Stomach (tissue), 9 donors: ENCODE results near the gene HOXC12. TPM values are rescaled to one million over a fixed set of nuclear protein-coding genes. Genes with fewer than 3 reads are reported as not detected.

Experiments used
- DNase-seq, 2 donors: peaks; one replicate each; pipeline versions ENCODE4 v3.0.0 to v3.0.0-alpha.2; 2013 to 2019
- H3K27ac ChIP-seq, 5 donors: fragments of 200-600 bp in 4 of 5; sonication (generic) in 4 of 5; one replicate each; pipeline ENCODE4 v1.5.1; 2013 to 2019; ENCODE audit warnings: mild to moderate bottlenecking in 1 of 5, moderate library complexity in 1 of 5
- H3K27me3 ChIP-seq, 3 donors: fragments of 200-600 bp; sonication (generic); one replicate each; pipeline ENCODE4 v1.5.1; 2017 to 2019; ENCODE audit warnings: mixed run types in 1 of 3
- H3K36me3 ChIP-seq, 4 donors: fragments of 200-600 bp; sonication (generic); 1 replicate in 3 of 4; 2 replicates in 1 of 4; pipeline ENCODE4 v1.5.1; 2016 to 2019
- H3K4me1 ChIP-seq, 4 donors: fragments of 200-600 bp; sonication (generic); one replicate each; pipeline ENCODE4 v1.5.1; 2016 to 2019
- H3K4me3 ChIP-seq, 4 donors: fragments of 200-600 bp; sonication (generic) in 3 of 4; one replicate each; pipeline ENCODE4 v1.5.1; 2016 to 2019; ENCODE audit warnings: mild to moderate bottlenecking in 1 of 4
- H3K9me3 ChIP-seq, 4 donors: fragments of 200-600 bp; sonication (generic); one replicate each; pipeline ENCODE4 v1.5.1; 2016 to 2019
- EP300 ChIP-seq: sonication (generic); formaldehyde crosslinking; IDR thresholded peaks from one replicate; pipeline ENCODE4 v1.6.1; 2017; ENCODE audit warnings: antibody characterized with exemption
- POLR2A ChIP-seq, 4 donors: fragments of 450-650 bp; IDR thresholded peaks; one replicate each; pipeline ENCODE4 v1.6.1; 2016; ENCODE audit warnings: antibody characterized with exemption in 4 of 4, control low read depth in 2 of 4, mild to moderate bottlenecking in 1 of 4, moderate library complexity in 1 of 4
- POLR2AphosphoS5 ChIP-seq, 3 donors: sonication (generic); formaldehyde crosslinking; IDR thresholded peaks; one replicate each; pipeline ENCODE4 v1.6.1; 2016; ENCODE audit warnings: antibody characterized with exemption in 3 of 3
- WGBS, 5 donors: extraction: QIAGEN DNeasy Blood & Tissue Kit in 3 of 5; methylation state at CpG; one replicate each; pipeline versions ENCODE4 v1.1.5 to v1.1.7; 2013 to 2018; 5-methylcytosine and 5-hydroxymethylcytosine counted together
- intact Hi-C: fragments of 100-400 bp; cut with DNase I; formaldehyde crosslinking; loops from one replicate; pipeline ENCODE4 v1.15.1; 2023; ENCODE audit warnings: low total_unique reads
- polyA plus RNA-seq, 3 donors: library from polyadenylated mRNA; stranded (reverse); fragments of 200-250 nt; gene quantifications; one replicate each; pipeline ENCODE4 v1.2.3, GENCODE V29; 2013
- total RNA-seq, 5 donors: library from RNA; depleted of rRNA; stranded (reverse); fragments of >200 nt; gene quantifications; one replicate each; pipeline versions ENCODE4 v1.1.0 to v1.2.3, GENCODE V29; 2014 to 2016
- TF ChIP-seq, protein P1 (sequence below), 7 experiments: fragments of 450-650 bp in 4 of 7; fragments of 200-600 bp in 3 of 7; sonication (generic) in 3 of 7; IDR thresholded peaks; one replicate each; pipeline ENCODE4 v1.5.1; 2016 to 2019; ENCODE audit warnings: antibody characterized with exemption in 7 of 7, control low read depth in 2 of 7, mild to moderate bottlenecking in 1 of 7
- donor health status: healthy with polysubstance abuse.
- donor health status: Bipolar disorder and iron deficiency.
- donor health status: healthy.

The HOXC12 gene
- total and polyA plus RNA-seq, 8 donors, result not detected

DNA sequence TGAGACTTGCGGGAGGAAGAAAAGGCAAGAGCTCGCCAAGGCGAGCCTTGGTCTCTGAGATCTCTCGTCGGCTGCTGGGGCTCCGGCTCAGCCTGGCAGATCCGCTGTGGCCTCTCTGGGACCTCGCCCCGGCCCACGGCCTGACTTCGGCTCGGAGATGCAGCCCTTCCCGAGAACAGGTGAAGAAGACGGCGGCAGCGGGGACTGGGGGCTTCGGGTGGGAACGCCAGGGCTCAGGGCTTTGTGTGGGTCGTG, 39.2 kb downstream of the HOXC12 start:
- TF ChIP-seq POLR2A (IDR thresholded peaks at IDR 0.05) (no peak), EP300 (no peak), POLR2AphosphoS5 (IDR thresholded peaks at IDR 0.05) (no peak)
- TF ChIP-seq, protein P1, sequence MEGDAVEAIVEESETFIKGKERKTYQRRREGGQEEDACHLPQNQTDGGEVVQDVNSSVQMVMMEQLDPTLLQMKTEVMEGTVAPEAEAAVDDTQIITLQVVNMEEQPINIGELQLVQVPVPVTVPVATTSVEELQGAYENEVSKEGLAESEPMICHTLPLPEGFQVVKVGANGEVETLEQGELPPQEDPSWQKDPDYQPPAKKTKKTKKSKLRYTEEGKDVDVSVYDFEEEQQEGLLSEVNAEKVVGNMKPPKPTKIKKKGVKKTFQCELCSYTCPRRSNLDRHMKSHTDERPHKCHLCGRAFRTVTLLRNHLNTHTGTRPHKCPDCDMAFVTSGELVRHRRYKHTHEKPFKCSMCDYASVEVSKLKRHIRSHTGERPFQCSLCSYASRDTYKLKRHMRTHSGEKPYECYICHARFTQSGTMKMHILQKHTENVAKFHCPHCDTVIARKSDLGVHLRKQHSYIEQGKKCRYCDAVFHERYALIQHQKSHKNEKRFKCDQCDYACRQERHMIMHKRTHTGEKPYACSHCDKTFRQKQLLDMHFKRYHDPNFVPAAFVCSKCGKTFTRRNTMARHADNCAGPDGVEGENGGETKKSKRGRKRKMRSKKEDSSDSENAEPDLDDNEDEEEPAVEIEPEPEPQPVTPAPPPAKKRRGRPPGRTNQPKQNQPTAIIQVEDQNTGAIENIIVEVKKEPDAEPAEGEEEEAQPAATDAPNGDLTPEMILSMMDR (IDR thresholded peaks at IDR 0.05), result no peak
- Histone ChIP-seq H3K4me1 (peaks cover 24 to 46% (median 43%) of the 10 kb centered on the region in 4 donors), H3K27me3 (peaks cover 82 to 100% (median 100%) of the 10 kb centered on the region in 3 donors), H3K36me3 (no peaks in the 10 kb centered on the region), H3K9me3 (no peaks in the 10 kb centered on the region), H3K27ac (no peak overlapping the region), H3K4me3 (peak overlapping the region in 1 of 4 donors; percentile 56)
- DNase-seq, result no peak
- WGBS, 5 donors, result 4 to 11% (median 7%) methylated on average over 12 to 19 of the region's 19 CpGs
- intact Hi-C loops, result no loop called here

DNA sequence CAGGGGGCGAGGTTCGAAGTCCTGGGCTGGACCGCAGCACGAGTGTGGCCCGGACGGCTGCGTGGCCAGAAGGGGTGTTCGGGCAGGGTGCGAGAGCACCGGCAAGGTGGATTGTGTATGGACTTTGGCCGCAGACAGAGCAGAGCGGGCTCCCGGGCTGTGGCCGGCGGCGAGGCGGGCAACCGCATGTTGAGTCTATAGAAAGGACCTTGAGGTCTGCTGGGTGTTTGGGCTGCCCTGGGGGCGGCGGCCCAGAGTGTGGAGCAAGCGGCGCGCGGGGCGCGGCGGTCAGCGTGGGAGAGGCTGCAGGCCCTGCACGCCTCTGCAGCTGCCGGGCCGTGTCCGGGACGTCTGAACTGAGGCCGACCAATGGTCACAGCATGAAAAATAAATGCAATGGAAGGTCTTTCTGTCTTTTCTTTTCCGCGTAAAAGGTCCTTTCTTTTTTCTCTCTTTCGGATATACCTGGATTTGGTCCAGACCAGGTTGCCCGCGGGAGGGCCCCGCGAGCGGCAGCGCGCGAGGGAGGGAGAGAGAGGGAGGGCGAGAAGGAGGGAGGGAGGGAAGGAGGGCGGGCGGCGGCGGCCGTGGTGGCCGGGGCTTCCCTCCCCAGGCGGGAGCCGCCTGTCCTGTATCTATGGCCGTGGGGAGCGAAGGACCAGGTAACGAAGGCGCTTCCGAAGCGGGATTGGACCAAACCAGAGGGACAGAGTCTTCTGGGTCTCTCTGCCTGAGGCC, 39.7 kb downstream of the HOXC12 start:
- Histone ChIP-seq H3K4me1 (peaks cover 24 to 46% (median 40%) of the 10 kb centered on the region in 4 donors), H3K4me3 (peak overlapping the region in 3 of 4 donors; percentile 42 to 56 (median 55)), H3K27ac (no peak overlapping the region), H3K36me3 (no peaks in the 10 kb centered on the region), H3K9me3 (no peaks in the 10 kb centered on the region), H3K27me3 (peaks cover 80 to 100% (median 100%) of the 10 kb centered on the region in 3 donors)
- intact Hi-C loops, result no loop called here
- TF ChIP-seq EP300 (no peak), POLR2AphosphoS5 (IDR thresholded peaks at IDR 0.05) (no peak)
- 3 to 6% (median 4%) methylated on average over 51 to 60 of the region's 60 CpGs for WGBS, 5 donors
- no peak for DNase-seq

DNA sequence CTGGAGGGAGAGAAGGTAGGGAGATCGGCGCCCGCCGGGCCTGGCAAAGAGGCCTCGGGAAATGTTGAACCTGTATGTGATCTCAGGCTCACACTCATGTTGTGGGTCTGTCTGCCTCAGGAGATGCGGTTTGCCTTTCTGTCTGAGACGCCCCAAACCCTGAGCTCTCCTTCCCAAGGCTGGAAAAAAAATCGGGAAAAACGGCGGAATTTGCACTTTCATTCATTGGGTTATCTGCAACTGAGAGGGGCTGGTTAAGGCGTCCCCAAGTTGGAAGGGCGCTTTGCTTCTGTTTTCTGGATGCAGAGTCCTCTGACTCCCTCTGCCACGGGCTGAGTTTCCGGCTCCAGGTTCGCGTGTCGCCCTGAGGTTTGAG, 40.3 kb downstream of the HOXC12 start:
- TF ChIP-seq POLR2AphosphoS5 (IDR thresholded peaks at IDR 0.05) (no peak), POLR2A (IDR thresholded peaks at IDR 0.05) (no peak), EP300 (no peak)
- TF ChIP-seq, protein P1 (IDR thresholded peaks at IDR 0.05), result no peak
- Histone ChIP-seq H3K27ac (no peak overlapping the region), H3K36me3 (no peaks in the 10 kb centered on the region), H3K4me3 (peak overlapping the region; percentile 42 to 56 (median 54)), H3K27me3 (peaks cover 78 to 100% (median 100%) of the 10 kb centered on the region in 3 donors), H3K9me3 (no peaks in the 10 kb centered on the region), H3K4me1 (peaks cover 28 to 49% (median 43%) of the 10 kb centered on the region in 4 donors)
- no peak for DNase-seq
- 5 to 7% (median 6%) methylated on average over 14 to 17 of the region's 17 CpGs for WGBS, 5 donors
- intact Hi-C loops, result no loop called here

DNA sequence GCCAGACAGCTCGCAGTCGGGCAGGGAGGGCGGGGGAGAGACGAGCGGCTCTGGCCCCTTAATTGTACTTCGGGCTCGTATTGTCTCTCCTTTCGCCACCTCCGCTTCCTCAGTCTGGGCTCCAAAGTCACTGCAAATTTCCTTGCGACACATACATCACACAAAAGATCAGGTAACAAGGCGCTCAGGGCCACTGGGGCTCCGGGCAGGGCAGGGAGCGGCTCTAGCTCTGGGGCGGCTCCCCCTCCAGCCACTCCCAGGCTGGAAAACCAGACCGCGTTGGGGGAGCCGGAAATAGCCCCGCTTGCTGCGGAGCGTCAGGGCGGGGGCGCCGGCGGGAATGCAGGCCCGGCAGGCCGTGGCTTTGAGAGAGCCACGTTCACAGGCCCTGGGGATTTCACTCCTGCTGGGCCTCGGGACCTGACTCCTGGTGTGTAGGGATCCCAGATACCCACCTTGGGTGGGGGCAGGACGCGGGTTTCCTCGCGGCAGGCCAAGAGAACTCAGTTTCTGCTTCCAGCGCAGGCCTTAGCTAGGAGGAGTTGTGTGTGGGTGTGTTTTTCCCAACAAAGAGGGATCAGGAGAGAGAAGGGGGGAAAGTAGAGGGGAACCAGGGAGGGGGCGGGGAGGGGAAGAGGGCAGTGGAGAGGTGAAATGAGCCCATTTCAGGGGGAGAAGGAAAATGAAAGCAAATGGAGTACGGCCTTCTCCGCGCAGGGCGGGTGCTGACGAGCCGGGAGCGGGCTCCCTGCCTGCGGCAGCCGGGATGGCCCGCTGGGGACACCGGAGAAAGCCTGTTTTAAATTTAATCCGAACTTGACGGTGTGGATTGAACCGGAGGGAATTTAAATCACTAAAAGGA, 40.9 kb downstream of the HOXC12 start:
- Histone ChIP-seq H3K36me3 (no peaks in the 10 kb centered on the region), H3K27ac (no peak overlapping the region), H3K4me1 (peaks cover 33 to 55% (median 49%) of the 10 kb centered on the region in 4 donors), H3K9me3 (no peaks in the 10 kb centered on the region), H3K27me3 (peaks cover 78 to 100% (median 100%) of the 10 kb centered on the region in 3 donors), H3K4me3 (peak overlapping the region; percentile 42 to 56 (median 54))
- intact Hi-C loops, result no loop called here
- peak; percentile 40 to 84 for DNase-seq
- 2 to 5% (median 3%) methylated on average over 26 to 48 of the region's 48 CpGs for WGBS, 5 donors
- TF ChIP-seq POLR2A (IDR thresholded peaks at IDR 0.05) (no peak), POLR2AphosphoS5 (IDR thresholded peaks at IDR 0.05) (no peak), EP300 (no peak)
- TF ChIP-seq, protein P1 (IDR thresholded peaks at IDR 0.05), result no peak
